ENCODE results near the gene NDN. TPM values are rescaled to one million over a fixed set of nuclear protein-coding genes. Genes with fewer than 3 reads are reported as not detected.
"Not testable (repeated sequence)": the region's sequence is repeated elsewhere in the genome, so short reads cannot be mapped to it uniquely, and the experiment has no call there.

Gene NDN
- total RNA-seq, result 97.3 and 105 TPM in 2 replicates
- long read RNA-seq, partial matches to known transcripts, result 0 of 2 reads
- long read RNA-seq, other reads (novel, unspliced or antisense), result 0 of 2 reads

GRCh38 chr15:23687143-23687470, at the start of gene NDN:
TSS of gene NDN (minus strand) at chr15:23687305. CDS start at chr15:23687217, 88 bp downstream.
- peaks cover 28% of the 10 kb centered on the region for H3K4me1 Mint-ChIP-seq
- H3K27ac Mint-ChIP-seq (ENCODE audit: unreplicated experiment), result no peak within 1 kb of the TSS
- H3K36me3 Mint-ChIP-seq (ENCODE audit: low read depth), result peaks cover 6% of the 10 kb centered on the region
- H3K27me3 Mint-ChIP-seq (ENCODE audit: low read depth), result no peaks in the 10 kb centered on the region
- H3K4me3 Mint-ChIP-seq, result peak within 1 kb of the TSS; percentile 82
- no peak for TF ChIP-seq CTCF (conservative IDR thresholded peaks at IDR 0.05)
- H3K9me3 Mint-ChIP-seq, result no peaks in the 10 kb centered on the region
- peak; percentile 50 for DNase-seq (ENCODE audit: low read depth, low spot score)

- TF ChIP-seq CTCF (conservative IDR thresholded peaks at IDR 0.05), result no peak
- Mint-ChIP-seq H3K4me3 (peak overlapping the region; percentile 32), H3K36me3 (ENCODE audit: low read depth) (peaks cover 2% of the 10 kb centered on the region), H3K4me1 (peaks cover 37% of the 10 kb centered on the region), H3K27ac (ENCODE audit: unreplicated experiment) (peak overlapping the region; percentile 83), H3K9me3 (peaks cover 7% of the 10 kb centered on the region), H3K27me3 (ENCODE audit: low read depth) (no peaks in the 10 kb centered on the region)
- no peak for DNase-seq (ENCODE audit: low read depth, low spot score)
Observed at GRCh38 chr15:23736033-23736673, 49.0 kb upstream of the NDN start.

GRCh38 chr15:23734862-23735261, 47.8 kb upstream of the NDN start:
- Mint-ChIP-seq H3K27me3 (ENCODE audit: low read depth) (no peaks in the 10 kb centered on the region), H3K9me3 (peaks cover 3% of the 10 kb centered on the region), H3K4me1 (peaks cover 33% of the 10 kb centered on the region), H3K36me3 (ENCODE audit: low read depth) (peaks cover 2% of the 10 kb centered on the region), H3K27ac (ENCODE audit: unreplicated experiment) (no peak overlapping the region), H3K4me3 (no peak overlapping the region)
- TF ChIP-seq CTCF (conservative IDR thresholded peaks at IDR 0.05), result no peak
- DNase-seq (ENCODE audit: low read depth, low spot score), result no peak

- Mint-ChIP-seq H3K27ac (ENCODE audit: unreplicated experiment) (peak overlapping the region; percentile 96), H3K4me3 (peak overlapping the region; percentile 84)
- not testable (repeated sequence) for H3K36me3 Mint-ChIP-seq (ENCODE audit: low read depth); H3K4me1 Mint-ChIP-seq; H3K27me3 Mint-ChIP-seq (ENCODE audit: low read depth); H3K9me3 Mint-ChIP-seq
- peak; percentile 5 for DNase-seq (ENCODE audit: low read depth, low spot score)
Observed at GRCh38 chr15:23713874-23714656, 27.0 kb upstream of the NDN start.

- Mint-ChIP-seq H3K4me3 (no peak overlapping the region), H3K4me1 (no peaks in the 10 kb centered on the region), H3K27ac (ENCODE audit: unreplicated experiment) (no peak overlapping the region), H3K27me3 (ENCODE audit: low read depth) (no peaks in the 10 kb centered on the region), H3K36me3 (ENCODE audit: low read depth) (peaks cover 10% of the 10 kb centered on the region), H3K9me3 (peaks cover 17% of the 10 kb centered on the region)
- no peak for DNase-seq (ENCODE audit: low read depth, low spot score)
- no peak for TF ChIP-seq CTCF (conservative IDR thresholded peaks at IDR 0.05)
Observed at GRCh38 chr15:23708332-23708731, 21.2 kb upstream of the NDN start.

GRCh38 chr15:23695282-23695681, 8.2 kb upstream of the NDN start:
- Mint-ChIP-seq H3K9me3 (peaks cover 15% of the 10 kb centered on the region), H3K27ac (ENCODE audit: unreplicated experiment) (no peak overlapping the region), H3K27me3 (ENCODE audit: low read depth) (no peaks in the 10 kb centered on the region), H3K4me1 (peaks cover 10% of the 10 kb centered on the region), H3K36me3 (ENCODE audit: low read depth) (peaks cover 3% of the 10 kb centered on the region), H3K4me3 (no peak overlapping the region)
- no peak for TF ChIP-seq CTCF (conservative IDR thresholded peaks at IDR 0.05)
- DNase-seq (ENCODE audit: low read depth, low spot score), result no peak
